Stomach (tissue), 4 donors: Measurements from ENCODE around the gene CTDP1.

ENCODE experiments used
- EP300 ChIP-seq: sonication (generic); formaldehyde crosslinking; IDR thresholded peaks from one replicate; pipeline ENCODE4 v1.6.1; 2017; ENCODE audit warnings: antibody characterized with exemption
- POLR2A ChIP-seq, 4 donors: fragments of 450-650 bp; IDR thresholded peaks; one replicate each; pipeline ENCODE4 v1.6.1; 2016; ENCODE audit warnings: antibody characterized with exemption in 4 of 4, control low read depth in 2 of 4, mild to moderate bottlenecking in 1 of 4, moderate library complexity in 1 of 4
- POLR2AphosphoS5 ChIP-seq, 3 donors: sonication (generic); formaldehyde crosslinking; IDR thresholded peaks; one replicate each; pipeline ENCODE4 v1.6.1; 2016; ENCODE audit warnings: antibody characterized with exemption in 3 of 3
- TF ChIP-seq, protein P1 (sequence below), 7 experiments: fragments of 450-650 bp in 4 of 7; fragments of 200-600 bp in 3 of 7; sonication (generic) in 3 of 7; IDR thresholded peaks; one replicate each; pipeline ENCODE4 v1.5.1; 2016 to 2019; ENCODE audit warnings: antibody characterized with exemption in 7 of 7, control low read depth in 2 of 7, mild to moderate bottlenecking in 1 of 7

DNA sequence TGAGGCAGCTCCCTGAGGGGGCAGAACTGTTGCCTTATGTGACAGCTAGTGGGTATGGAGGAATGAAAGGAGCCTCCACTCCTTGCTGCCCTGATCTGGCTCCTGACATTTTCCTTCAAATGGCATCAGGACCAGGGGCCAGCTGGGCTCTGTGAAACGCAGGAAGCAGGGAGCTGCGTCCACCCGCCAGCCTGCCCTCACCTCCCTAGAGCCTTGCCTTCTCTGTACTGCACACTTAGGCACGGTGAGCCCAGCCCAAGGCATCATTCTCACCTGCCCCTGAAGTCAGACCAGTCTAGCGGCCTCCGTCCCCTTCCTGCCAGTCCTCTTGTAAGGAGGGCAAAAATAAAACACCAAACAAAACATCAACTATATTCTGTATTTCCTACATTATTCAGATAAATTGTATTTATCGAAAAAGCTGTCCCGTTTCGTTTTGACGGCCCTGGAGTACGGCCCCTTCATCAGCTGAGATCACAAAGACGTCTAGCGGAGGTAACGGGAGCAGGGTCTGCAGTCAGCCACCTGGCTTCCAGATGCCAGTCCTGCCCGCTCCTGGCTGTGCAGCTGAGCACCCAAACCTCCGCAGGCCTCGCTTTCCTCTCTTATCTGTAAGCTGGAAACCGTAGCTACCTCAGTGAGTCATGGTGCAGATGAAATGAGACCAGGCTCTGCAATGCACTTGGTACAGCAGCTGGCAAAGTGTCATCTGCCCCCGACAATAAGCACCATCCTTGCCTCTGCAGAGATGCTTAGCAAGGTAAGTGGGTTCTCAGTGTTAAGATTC is 6.9 kb upstream of the CTDP1 start:
- TF ChIP-seq POLR2A (IDR thresholded peaks at IDR 0.05) = no peak
- TF ChIP-seq, protein P1, sequence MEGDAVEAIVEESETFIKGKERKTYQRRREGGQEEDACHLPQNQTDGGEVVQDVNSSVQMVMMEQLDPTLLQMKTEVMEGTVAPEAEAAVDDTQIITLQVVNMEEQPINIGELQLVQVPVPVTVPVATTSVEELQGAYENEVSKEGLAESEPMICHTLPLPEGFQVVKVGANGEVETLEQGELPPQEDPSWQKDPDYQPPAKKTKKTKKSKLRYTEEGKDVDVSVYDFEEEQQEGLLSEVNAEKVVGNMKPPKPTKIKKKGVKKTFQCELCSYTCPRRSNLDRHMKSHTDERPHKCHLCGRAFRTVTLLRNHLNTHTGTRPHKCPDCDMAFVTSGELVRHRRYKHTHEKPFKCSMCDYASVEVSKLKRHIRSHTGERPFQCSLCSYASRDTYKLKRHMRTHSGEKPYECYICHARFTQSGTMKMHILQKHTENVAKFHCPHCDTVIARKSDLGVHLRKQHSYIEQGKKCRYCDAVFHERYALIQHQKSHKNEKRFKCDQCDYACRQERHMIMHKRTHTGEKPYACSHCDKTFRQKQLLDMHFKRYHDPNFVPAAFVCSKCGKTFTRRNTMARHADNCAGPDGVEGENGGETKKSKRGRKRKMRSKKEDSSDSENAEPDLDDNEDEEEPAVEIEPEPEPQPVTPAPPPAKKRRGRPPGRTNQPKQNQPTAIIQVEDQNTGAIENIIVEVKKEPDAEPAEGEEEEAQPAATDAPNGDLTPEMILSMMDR (IDR thresholded peaks at IDR 0.05) = no peak
- TF ChIP-seq EP300 = no peak
- no peak for TF ChIP-seq POLR2AphosphoS5 (IDR thresholded peaks at IDR 0.05)
